ENCODE results near the gene MAGEL2.

DNA sequence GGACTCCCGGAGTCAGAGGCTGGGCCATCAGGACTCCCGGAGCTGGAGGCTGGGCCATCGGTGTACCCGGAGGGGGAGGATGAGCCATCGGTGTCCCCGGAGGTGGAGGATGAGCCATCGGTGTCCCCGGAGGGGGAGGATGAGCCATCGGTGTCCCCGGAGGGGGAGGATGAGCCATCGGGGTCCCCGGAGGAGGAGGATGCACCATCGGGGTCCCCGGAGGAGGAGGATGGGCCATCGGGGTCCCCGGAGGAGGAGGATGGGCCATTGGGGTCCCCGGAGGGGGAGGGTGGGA, 719 bp downstream of the MAGEL2 start:
- TF ChIP-seq, protein P1, sequence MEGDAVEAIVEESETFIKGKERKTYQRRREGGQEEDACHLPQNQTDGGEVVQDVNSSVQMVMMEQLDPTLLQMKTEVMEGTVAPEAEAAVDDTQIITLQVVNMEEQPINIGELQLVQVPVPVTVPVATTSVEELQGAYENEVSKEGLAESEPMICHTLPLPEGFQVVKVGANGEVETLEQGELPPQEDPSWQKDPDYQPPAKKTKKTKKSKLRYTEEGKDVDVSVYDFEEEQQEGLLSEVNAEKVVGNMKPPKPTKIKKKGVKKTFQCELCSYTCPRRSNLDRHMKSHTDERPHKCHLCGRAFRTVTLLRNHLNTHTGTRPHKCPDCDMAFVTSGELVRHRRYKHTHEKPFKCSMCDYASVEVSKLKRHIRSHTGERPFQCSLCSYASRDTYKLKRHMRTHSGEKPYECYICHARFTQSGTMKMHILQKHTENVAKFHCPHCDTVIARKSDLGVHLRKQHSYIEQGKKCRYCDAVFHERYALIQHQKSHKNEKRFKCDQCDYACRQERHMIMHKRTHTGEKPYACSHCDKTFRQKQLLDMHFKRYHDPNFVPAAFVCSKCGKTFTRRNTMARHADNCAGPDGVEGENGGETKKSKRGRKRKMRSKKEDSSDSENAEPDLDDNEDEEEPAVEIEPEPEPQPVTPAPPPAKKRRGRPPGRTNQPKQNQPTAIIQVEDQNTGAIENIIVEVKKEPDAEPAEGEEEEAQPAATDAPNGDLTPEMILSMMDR (IDR thresholded peaks at IDR 0.05): no peak
- no peak for TF ChIP-seq POLR2A (IDR thresholded peaks at IDR 0.05)

All from prostate gland (tissue), 2 donors.